IMR-90 (cell line): Measurements from ENCODE around the gene PITX3. TPM values are rescaled to one million over a fixed set of nuclear protein-coding genes. Genes with fewer than 3 reads are reported as not detected.

Experiments used
- ATAC-seq: fragments of 200-7000 bp; cut with Tn5 transposase; 2 replicates; pipeline ENCODE4 v1.9.1; 2020; ENCODE audit warnings: low read depth, mild to moderate bottlenecking, moderate library complexity
- BruUV-seq: library from RNA; stranded (reverse); fragments of 400-500 nt; replicated peaks from 2 replicates; lab custom pipeline; 2021; lab: Mats Ljungman, UMichigan
- CTCF ChIA-PET: fragments of 300-600 bp; formaldehyde crosslinking; extraction: SDS; loops from one replicate; lab custom pipeline; 2021; ENCODE audit warnings: antibody characterized with exemption; lab: Yijun Ruan, JAX
- POLR2A ChIA-PET: fragments of 300-600 bp; sonication (Branson Sonifier 250); formaldehyde crosslinking; loops from one replicate; lab custom pipeline; 2022; ENCODE audit warnings: antibody characterized with exemption; ENCODE audit not compliant: unreplicated experiment; lab: Charles Lee
- DNase-seq: peaks from one replicate; pipeline ENCODE4 v3.0.0; 2013
- H2AFZ ChIP-seq: replicated peaks from 2 replicates; pipeline ENCODE3; 2013; ENCODE audit warnings: low read length, mild to moderate bottlenecking; ENCODE audit not compliant: poor library complexity
- H2AK5ac ChIP-seq: 2 replicates; pipeline ENCODE4 v1.6.1; 2013; ENCODE audit warnings: low read depth, low read length, inconsistent platforms
- H2AK9ac ChIP-seq: replicated peaks from 2 replicates; pipeline ENCODE3; 2013; ENCODE audit warnings: mild to moderate bottlenecking, low read depth, low read length, moderate library complexity; ENCODE audit not compliant: poor library complexity
- H2BK120ac ChIP-seq: 2 replicates; pipeline ENCODE4 v1.6.1; 2013; ENCODE audit warnings: low read depth, low read length, inconsistent platforms
- H2BK15ac ChIP-seq: 3 replicates; pipeline ENCODE4 v1.6.1; 2013; ENCODE audit warnings: low read depth, low read length, inconsistent platforms
- H2BK20ac ChIP-seq: 2 replicates; pipeline ENCODE4 v1.6.1; 2013; ENCODE audit warnings: low read depth, mild to moderate bottlenecking, inconsistent platforms, low read length, moderate library complexity
- H2BK5ac ChIP-seq: 2 replicates; pipeline ENCODE4 v1.6.1; 2013; ENCODE audit warnings: mild to moderate bottlenecking, low read depth, low read length, inconsistent platforms; ENCODE audit not compliant: poor library complexity, severe bottlenecking
- H3K14ac ChIP-seq: replicated peaks from 2 replicates; pipeline ENCODE4 v1.6.1; 2013; ENCODE audit warnings: low read depth, low read length, inconsistent platforms
- H3K18ac ChIP-seq: 2 replicates; pipeline ENCODE4 v1.6.1; 2013; ENCODE audit warnings: low read depth, low read length, control low read depth
- H3K23ac ChIP-seq: 2 replicates; pipeline ENCODE4 v1.6.1; 2013; ENCODE audit warnings: low read depth, low read length, inconsistent platforms
- H3K27ac ChIP-seq: 2 replicates; pipeline ENCODE4 v1.5.1; 2013; ENCODE audit warnings: mild to moderate bottlenecking, control low read depth, low read length; ENCODE audit not compliant: insufficient read depth
- H3K27me3 ChIP-seq: 2 replicates; pipeline ENCODE4 v1.6.1; 2013; ENCODE audit warnings: low read length; ENCODE audit not compliant: control insufficient read depth, insufficient read depth
- H3K36me3 ChIP-seq: 2 replicates; pipeline ENCODE4 v1.6.1; 2013; ENCODE audit warnings: low read length, mixed read lengths; ENCODE audit not compliant: control insufficient read depth, insufficient read depth
- H3K4ac ChIP-seq: 2 replicates; pipeline ENCODE4 v1.6.1; 2013; ENCODE audit warnings: low read depth, low read length, inconsistent platforms
- H3K4me1 ChIP-seq: 2 replicates; pipeline ENCODE4 v1.6.1; 2013; ENCODE audit warnings: low read length, mixed read lengths; ENCODE audit not compliant: control insufficient read depth, insufficient read depth
- H3K4me2 ChIP-seq: 2 replicates; pipeline ENCODE4 v1.6.1; 2013; ENCODE audit warnings: low read depth, mild to moderate bottlenecking, control low read depth, low read length, moderate library complexity
- H3K4me3 ChIP-seq: 2 replicates; pipeline ENCODE4 v1.5.1; 2013; ENCODE audit warnings: low read depth, mild to moderate bottlenecking, control low read depth, low read length, moderate library complexity; ENCODE audit not compliant: insufficient read depth
- H3K56ac ChIP-seq: 2 replicates; pipeline ENCODE4 v1.6.1; 2013; ENCODE audit warnings: low read length, inconsistent platforms; ENCODE audit not compliant: insufficient read depth; ENCODE audit errors: extremely low read depth
- H3K79me1 ChIP-seq, 2 experiments: 2 replicates each; pipeline ENCODE4 v1.6.1; 2013; ENCODE audit warnings: low read length in 2 of 2, inconsistent platforms in 1 of 2, low read depth in 1 of 2
- H3K9ac ChIP-seq: 2 replicates; pipeline ENCODE4 v1.6.1; 2013; ENCODE audit warnings: low read depth, low read length, control low read depth
- H3K9me1 ChIP-seq: 2 replicates; pipeline ENCODE4 v1.6.1; 2013; ENCODE audit warnings: low read length, inconsistent platforms; ENCODE audit not compliant: insufficient read depth
- H3K9me3 ChIP-seq: 2 replicates; pipeline ENCODE4 v1.6.1; 2013; ENCODE audit warnings: low read length; ENCODE audit not compliant: control insufficient read depth, insufficient read depth
- H4K20me1 ChIP-seq: 2 replicates; pipeline ENCODE4 v1.6.1; 2013; ENCODE audit warnings: low read length, inconsistent platforms; ENCODE audit not compliant: insufficient read depth
- H4K5ac ChIP-seq: 2 replicates; pipeline ENCODE4 v1.6.1; 2013; ENCODE audit warnings: mild to moderate bottlenecking, low read depth, low read length, control low read depth
- H4K8ac ChIP-seq, 2 experiments: 2 replicates each; pipeline ENCODE4 v1.6.1; 2013; ENCODE audit warnings: low read depth in 2 of 2, low read length in 2 of 2, control low read depth in 1 of 2, inconsistent platforms in 1 of 2
- H4K91ac ChIP-seq: 2 replicates; pipeline ENCODE4 v1.6.1; 2013; ENCODE audit warnings: low read depth, low read length, inconsistent platforms; ENCODE audit not compliant: insufficient read depth
- CTCF ChIP-seq: conservative IDR thresholded peaks from 2 replicates; pipeline ENCODE4 v1.5.1; 2012; ENCODE audit warnings: mild to moderate bottlenecking, low read depth, low read length, improper control_type of control experiment
- MXI1 ChIP-seq: IDR thresholded peaks from 2 replicates; pipeline ENCODE4 v1.6.1; 2012; ENCODE audit warnings: low read depth, mild to moderate bottlenecking, low read length, moderate library complexity, borderline replicate concordance
- RCOR1 ChIP-seq: IDR thresholded peaks from 2 replicates; pipeline ENCODE4 v1.6.1; 2012; ENCODE audit warnings: mild to moderate bottlenecking, low read length, improper control_type of control experiment; ENCODE audit not compliant: insufficient replicate concordance
- WGBS, 2 experiments: methylation state at CpG; one replicate each; pipeline versions ENCODE4 v1.1.5 to v1.1.7; 2013; ENCODE audit warnings: missing lambda C conversion rate in 2 of 2; ENCODE audit not compliant: insufficient read length in 1 of 2; ENCODE audit errors: extremely low coverage in 2 of 2; 5-methylcytosine and 5-hydroxymethylcytosine counted together
- dilution Hi-C: fragments of 300-500 bp; cut with HindIII; formaldehyde crosslinking; loops from one replicate; pipeline ENCODE4 v1.14.3; 2018; ENCODE audit warnings: low sequenced_read_pairs; ENCODE audit not compliant: unreplicated experiment
- in situ Hi-C: fragments of 300-500 bp; cut with MboI; formaldehyde crosslinking; loops from 3 replicates; pipeline ENCODE4 v1.14.3; 2019; ENCODE audit warnings: low sequenced_read_pairs, inconsistent platforms, mixed read lengths
- intact Hi-C: fragments of 100-400 bp; cut with micrococcal nuclease; formaldehyde crosslinking; loops from 2 replicates; pipeline ENCODE4 v1.10.0; 2022
- polyA plus RNA-seq, 3 experiments: library from polyadenylated mRNA; depleted of rRNA; stranded (reverse); fragments of >200 nt; gene quantifications; 2 replicates each; pipeline ENCODE4 v1.2.3, GENCODE V29; 2012; ENCODE audit warnings: low replicate concordance in 1 of 3
- total RNA-seq: library from RNA; depleted of rRNA; stranded (reverse); fragments of >200 nt; gene quantifications from 2 replicates; pipeline ENCODE4 v1.2.3, GENCODE V29; 2012

The PITX3 gene
- total and polyA plus RNA-seq, 2 of the 4 experiments (the other 2 are of a cell fraction) = not detected

- WGBS, 2 experiments = 60% methylated on average over 1 of the region's 2 CpGs; no CpG with 5 or more reads in 1 of the 2 experiments
- Histone ChIP-seq H4K5ac (no peak overlapping the region), H3K4me2 (no peak overlapping the region), H3K9me1 (peaks cover 6% of the 10 kb centered on the region), H4K8ac (no peak overlapping the region), H4K91ac (no peak overlapping the region), H4K20me1 (peaks cover 55% of the 10 kb centered on the region), H3K9ac (no peak overlapping the region), H2BK15ac (no peak overlapping the region), H2AK5ac (no peak overlapping the region), H3K4me1 (no peaks in the 10 kb centered on the region), H3K27ac (no peak overlapping the region), H3K79me1 (peaks cover 36 to 77% of the 10 kb centered on the region in 2 experiments), H2AFZ (no peak overlapping the region), H2BK20ac (no peak overlapping the region), H3K9me3 (no peaks in the 10 kb centered on the region), H3K27me3 (no peaks in the 10 kb centered on the region), H2BK5ac (no peak overlapping the region), H3K4me3 (no peak overlapping the region), H3K36me3 (no peaks in the 10 kb centered on the region), H3K4ac (no peak overlapping the region), H2BK120ac (no peak overlapping the region), H2AK9ac (no peak overlapping the region), H3K14ac (no peak overlapping the region), H3K56ac (no peak overlapping the region), H3K18ac (no peak overlapping the region), H3K23ac (no peak overlapping the region)
- TF ChIP-seq MXI1 (no peak), CTCF (no peak), RCOR1 (no peak)
- in situ Hi-C loops = no loop called here
- intact Hi-C loops = no loop called here
- DNase-seq = no peak
- POLR2A ChIA-PET = no interaction called here
- dilution Hi-C loops = no loop called here
- CTCF ChIA-PET = no interaction called here
- ATAC-seq = no peak
- BruUV-seq = no TSS peak
Measured at GRCh38 chr10:102286216-102286615, 44.9 kb upstream of the PITX3 start.
